ENCODE measurements around the gene RABGAP1L. TPM values are rescaled to one million over a fixed set of nuclear protein-coding genes. Genes with fewer than 3 reads are reported as not detected.
"Not testable (repeated sequence)": the region's sequence is repeated elsewhere in the genome, so short reads cannot be mapped to it uniquely, and the experiment has no call there.

RABGAP1L gene
- polyA plus RNA-seq, 1 donor, result 9.2 TPM

- no peak for DNase-seq
Measured at GRCh38 chr1:174606471-174606870, 447.2 kb downstream of the RABGAP1L start.

- DNase-seq, result not testable (repeated sequence)
Measured at GRCh38 chr1:174617905-174618304, 458.6 kb downstream of the RABGAP1L start.

DNA sequence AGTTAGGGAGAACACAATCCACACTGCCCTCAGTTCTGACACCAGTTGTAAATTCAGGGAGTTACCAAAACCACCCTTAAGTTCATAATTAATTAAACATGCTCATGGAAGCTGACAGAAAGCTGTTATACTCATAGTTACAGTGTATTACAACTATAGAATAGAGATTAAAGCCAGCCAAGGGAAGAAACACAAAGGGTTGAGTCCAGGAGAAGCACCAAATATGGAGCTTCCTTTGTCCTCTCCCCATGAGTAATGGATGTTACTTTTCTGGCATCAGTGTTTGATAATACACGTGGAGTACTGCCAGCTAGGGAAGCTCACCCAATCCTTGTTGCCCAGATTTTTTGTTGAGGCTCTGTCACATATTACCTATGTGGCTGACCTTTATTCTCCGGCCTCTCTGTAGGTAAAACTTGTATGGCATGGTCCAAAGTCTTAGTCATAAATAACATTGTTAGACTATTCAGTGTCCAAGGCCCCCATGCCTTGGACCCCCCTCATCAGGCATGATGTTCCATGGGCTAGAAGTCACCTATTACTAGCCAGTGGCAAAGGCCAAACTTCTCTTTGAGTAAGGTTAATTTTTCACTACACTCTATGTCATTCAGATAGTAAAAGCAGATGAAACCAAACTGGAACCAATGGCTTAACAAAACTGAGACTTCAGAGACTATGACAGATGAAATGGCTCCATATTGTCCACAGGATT is 464.2 kb downstream of the RABGAP1L start:
- no peak for DNase-seq

GRCh38 chr1:174626031-174627025 is 467.0 kb downstream of the RABGAP1L start:
- peak; percentile 7 for DNase-seq

GRCh38 chr1:174637487-174637886 is 478.2 kb downstream of the RABGAP1L start:
- DNase-seq, result no peak

- DNase-seq, result no peak
Measured at GRCh38 chr1:174639461-174639860, 480.1 kb downstream of the RABGAP1L start.

- no peak for DNase-seq
Measured at GRCh38 chr1:174640783-174641182, 481.5 kb downstream of the RABGAP1L start.

DNA sequence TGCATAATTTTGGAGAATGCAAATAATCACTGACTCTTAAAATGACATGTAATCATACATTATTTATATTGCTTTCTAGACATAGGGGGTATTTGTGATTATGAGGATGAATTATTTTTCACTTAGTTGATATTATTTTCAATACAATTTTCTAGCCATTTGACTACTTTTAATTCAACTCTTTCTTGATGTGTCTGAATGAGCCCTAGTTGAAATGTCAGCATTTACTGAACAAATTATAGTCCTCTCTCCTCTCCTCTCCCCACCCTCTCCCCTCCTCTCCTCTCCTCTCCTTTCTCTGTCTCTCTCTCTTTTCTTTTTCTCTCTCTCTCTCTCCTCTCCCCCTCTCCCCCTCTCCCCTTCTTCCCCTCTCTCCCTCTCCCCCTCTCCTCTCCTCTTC is 483.1 kb downstream of the RABGAP1L start:
- no peak for DNase-seq

DNA sequence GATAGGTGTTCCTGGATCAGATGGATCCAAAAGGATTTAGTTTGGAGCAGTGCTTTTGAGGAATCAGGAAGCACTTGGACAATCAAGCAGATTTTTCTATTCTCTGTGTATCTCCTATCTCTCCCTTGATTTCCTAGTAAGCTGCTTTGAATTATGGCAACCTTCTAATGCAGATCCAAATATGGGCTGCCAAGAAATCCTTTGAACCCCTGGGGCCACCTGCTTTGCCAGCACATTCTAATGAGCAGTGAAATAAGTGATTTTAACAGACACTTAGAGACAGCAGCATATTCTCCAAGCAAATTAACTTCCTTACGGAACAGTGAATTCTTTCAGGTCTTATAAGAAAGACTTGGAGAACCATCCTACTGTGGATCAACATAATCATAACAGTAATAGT is 483.9 kb downstream of the RABGAP1L start:
- DNase-seq, result no peak

DNA sequence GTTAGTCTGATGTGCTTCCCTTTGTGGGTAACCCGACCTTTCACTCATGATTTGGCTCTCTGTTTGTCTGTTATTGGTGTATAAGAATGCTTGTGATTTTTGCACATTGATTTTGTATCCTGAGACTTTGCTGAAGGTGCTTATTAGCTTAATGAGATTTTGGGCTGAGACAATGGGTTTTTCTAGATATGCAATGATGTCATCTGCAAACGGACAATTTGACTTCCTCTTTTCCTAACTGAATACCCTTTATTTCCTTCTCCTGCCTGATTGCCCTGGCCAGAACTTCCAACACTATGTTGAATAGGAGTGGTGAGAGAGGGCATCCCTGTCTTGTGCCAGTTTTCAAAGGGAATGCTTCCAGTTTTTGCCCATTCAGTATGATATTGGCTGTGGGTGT is 490.3 kb downstream of the RABGAP1L start:
- DNase-seq, result not testable (repeated sequence)

GRCh38 chr1:174652569-174653280 is 493.4 kb downstream of the RABGAP1L start:
- no peak for DNase-seq

DNA sequence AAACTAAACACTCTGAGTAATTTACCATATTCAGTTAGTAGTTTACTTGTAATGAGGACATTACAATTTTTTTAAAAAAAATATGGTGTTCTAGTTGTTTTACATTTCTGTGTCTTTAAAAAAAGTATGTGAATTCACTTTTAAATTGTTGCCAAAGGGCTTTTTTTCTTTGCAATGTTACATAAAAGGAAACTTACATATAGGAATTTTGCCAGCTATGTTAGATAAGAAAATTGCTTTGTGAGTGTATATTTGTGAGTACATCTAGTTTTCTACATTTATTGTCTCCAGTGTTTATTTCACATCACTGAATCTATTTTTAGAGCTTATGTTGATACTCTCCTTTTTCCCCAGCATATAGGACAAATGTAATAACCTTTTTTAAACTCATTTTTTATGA is 495.2 kb downstream of the RABGAP1L start:
- no peak for DNase-seq

DNA sequence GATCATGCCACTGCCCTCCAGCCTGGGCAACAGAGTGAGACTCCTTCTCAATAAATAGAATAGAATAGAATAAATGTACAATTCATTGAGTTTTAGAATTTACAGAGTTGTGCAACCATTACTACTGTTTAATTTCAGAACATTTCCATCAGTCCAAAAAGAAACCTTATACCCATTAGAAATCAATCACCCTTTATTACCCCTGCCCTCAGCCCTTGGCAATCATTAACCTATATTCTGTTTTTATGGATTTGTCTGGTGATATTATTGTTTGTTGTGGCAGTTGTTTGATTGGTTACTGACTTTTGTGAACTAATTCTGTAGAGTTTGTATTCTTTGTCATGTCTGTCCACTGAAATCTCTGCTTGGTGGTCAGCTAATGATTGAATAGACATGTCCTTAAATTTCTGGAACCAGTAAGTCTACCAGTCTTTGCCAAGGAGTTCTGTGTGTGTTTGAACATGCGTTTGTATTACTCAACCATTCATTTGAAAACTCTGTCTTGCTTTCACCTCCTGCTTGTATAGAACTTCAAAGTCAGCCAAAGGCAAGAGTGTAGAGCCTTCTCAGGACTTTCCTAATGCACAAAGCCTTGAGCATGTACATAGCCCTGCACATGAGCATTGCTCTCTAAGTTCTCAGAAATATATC is 497.2 kb downstream of the RABGAP1L start:
- no peak for DNase-seq

DNA sequence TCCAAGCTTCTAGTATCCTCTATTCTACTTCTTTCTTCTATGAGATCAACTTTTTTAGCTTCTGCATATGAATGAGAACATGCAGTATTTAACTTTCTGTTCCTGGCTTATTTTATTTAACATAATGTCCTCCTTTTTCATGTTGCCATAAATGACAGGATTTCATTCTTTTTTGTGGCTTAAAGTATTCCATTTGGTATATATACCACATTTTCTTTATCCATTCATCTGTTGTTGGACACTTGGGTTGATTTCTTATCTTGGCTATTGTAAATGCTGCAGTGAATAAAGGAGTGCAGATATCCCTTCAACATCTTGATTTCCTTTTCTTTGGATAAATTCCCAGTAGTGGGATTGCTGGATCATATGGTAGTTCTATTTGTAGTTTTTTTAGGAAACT is 498.1 kb downstream of the RABGAP1L start:
- no peak for DNase-seq

- DNase-seq, result no peak
Measured at GRCh38 chr1:174657893-174658292, 498.6 kb downstream of the RABGAP1L start.

DNA sequence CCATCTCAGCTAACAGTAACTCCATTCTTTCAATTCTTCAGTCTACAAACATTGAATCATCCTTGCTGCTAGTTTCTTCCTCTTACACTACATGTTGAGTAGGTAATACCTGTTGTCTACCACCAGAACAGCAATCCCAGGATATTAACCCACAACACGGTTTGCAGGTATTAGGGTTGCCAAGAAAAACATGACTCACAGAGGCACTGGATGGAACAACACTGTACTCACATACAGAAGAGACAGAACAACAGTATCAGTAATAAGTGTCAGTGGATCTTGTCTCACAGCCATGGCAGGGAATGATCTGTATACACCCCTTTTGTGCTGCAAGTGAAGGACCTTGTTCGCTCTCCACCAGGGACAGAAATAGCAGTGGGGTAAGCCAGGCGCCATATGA is 500.5 kb downstream of the RABGAP1L start:
- DNase-seq, result no peak

- DNase-seq, result no peak
Measured at GRCh38 chr1:174660476-174660875, 501.2 kb downstream of the RABGAP1L start.

DNA sequence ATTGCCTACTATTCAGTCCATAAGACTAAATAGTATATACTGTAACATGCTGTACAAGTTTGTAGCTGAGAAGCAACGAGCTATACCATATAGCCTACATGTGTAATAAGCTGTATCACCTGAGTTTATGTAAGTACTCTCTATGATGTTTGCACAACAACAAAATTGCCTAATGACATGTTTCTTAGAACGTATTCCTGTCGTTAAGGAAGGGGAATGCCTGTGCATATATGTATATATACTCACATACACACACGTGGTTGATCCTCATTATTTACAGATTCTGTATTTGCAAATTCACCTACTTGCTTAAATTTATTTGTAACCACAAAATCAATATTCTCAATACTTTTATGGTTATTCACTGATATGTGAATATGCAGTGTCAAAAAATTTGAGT is 504.0 kb downstream of the RABGAP1L start:
- no peak for DNase-seq

DNA sequence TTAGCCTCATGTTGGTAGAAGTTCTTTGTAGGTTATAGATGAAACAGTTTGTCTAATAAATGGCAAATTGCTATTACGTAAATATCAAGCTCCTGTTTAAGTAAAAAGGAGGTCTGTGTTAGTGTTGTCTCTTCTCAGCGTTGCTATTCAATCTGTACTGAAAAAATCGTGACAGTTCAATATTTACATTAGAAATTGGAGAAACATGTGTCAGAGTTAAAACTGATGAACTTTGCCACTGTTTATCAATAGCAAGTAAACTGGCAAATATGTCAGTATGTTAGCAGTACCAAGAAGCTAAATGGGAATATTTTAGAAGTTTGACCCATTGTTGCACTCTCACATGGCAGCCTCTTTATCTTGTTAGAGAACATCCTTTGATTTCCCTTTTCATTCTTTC is 506.9 kb downstream of the RABGAP1L start:
- DNase-seq, result no peak

GRCh38 chr1:174671826-174672225 is 512.5 kb downstream of the RABGAP1L start:
- DNase-seq, result no peak

GRCh38 chr1:174676856-174677255 is 517.5 kb downstream of the RABGAP1L start:
- no peak for DNase-seq

DNA sequence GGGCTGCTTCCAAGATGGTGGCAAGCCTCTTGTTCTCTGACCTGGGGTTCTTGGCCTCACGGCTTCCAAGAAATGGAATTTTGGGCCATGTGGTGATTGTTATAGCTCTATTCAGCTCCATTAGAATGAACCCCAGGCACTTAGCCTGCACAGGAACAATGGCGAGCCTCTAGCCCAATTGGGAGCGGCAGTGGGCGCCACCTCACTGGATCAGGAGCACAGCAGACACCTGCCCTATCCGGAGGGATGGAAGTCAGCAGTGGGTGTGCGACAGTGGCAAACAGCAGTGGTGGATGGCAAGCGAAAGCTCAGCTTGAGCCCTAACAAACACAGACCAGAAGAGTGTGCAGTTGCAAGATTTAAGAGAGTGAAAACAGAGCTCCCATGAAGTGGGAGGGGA is 519.3 kb downstream of the RABGAP1L start:
- no peak for DNase-seq
